GM15510 (cell line): ENCODE data around the gene PLET1.

ENCODE experiments used
- POLR2A ChIP-seq: IDR thresholded peaks from 3 replicates; pipeline ENCODE4 v1.6.1; 2011; ENCODE audit warnings: borderline replicate concordance; ENCODE audit not compliant: insufficient read length; ENCODE audit errors: extremely low read depth

The PLET1 gene, protein sequence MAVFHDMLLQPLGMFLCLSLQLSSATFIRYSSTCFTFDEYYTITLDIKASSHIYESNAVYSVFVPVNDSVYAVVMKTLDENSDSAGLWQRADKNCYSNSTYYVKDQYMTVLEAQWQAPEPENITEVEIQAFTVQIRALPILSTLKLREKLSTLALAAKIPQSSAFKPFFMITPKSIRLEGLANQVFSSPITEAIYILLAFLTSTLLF

DNA sequence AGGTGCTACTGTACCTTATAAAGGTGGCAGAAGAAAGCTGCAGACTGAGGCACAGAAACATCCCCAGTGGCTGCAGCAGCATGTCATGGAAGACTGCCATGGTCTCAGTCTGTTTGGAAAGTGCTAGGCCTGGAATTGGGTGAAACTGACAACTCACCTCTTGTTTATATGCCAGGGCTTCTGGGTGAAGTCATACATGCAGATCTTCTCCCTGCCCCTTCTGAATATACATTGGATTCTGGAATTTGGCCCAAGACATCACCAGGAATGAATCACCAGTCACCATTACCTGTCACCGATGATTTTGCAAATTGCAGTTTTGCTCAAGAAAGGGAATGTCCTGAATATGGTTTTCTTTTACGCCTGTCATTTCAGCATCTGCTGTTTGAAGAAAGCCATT lies at the start of gene PLET1:
PLET1 (minus strand) TSS at position 371 of the 400 bp plus-strand sequence; CDS start at position 100, 271 bp downstream.
- no peak for TF ChIP-seq POLR2A

DNA sequence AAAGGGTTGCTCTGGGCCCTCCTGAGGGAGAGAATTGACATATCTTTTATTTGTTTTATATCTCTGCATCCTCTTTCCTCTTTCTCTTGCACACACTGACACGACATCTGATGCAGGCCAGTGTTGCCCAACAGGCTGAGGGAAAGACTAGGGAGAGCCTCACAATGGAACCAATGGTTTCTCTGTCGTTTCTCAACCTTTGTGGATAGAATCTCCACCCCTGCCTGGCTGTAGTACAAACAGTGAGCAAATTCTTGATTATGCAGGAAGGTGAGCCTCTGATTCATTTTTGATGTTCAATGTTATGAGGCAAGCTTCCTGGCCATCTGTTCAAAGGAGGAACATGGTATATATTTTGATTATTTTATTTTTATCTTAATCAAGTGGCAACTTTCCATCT lies 49.8 kb upstream of the PLET1 start:
- no peak for TF ChIP-seq POLR2A

DNA sequence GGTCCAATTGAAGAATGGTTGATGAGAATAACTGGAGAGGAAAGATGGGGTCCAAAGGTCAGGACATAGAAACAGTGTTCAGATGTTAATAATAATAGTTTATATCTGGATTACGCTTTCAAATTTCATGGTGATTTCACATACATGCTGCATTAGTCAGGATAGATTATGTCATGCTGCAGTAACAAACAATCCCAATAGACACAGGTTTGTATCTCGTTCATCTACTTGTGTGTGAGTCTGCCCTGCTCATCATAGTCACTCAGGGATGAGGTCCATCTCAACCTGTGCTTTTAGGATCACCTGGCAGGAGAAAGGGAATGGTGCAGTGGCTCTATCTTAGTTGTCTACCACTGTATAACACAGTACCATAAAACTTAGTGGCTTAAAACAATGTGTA lies 48.0 kb upstream of the PLET1 start:
- TF ChIP-seq POLR2A = no peak

DNA sequence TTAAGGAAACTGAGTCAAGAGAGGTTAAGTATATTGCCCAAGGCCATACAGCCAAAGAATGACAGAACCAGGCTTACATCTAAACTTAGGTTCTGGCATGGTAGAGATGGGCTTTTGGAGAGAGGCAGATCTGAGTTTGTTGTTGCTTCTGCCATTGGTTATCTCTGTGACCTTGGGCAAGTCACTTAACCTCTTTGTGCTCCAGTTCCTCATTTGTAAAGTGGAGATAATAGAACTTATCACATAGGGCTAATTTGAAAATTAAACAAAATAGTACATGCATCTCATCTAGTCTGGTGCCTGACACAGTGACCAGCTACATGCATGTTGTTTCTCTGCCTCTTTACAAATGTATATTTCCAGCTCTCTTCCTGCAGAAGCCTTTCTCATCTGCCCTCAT lies 47.0 kb upstream of the PLET1 start:
- no peak for TF ChIP-seq POLR2A

DNA sequence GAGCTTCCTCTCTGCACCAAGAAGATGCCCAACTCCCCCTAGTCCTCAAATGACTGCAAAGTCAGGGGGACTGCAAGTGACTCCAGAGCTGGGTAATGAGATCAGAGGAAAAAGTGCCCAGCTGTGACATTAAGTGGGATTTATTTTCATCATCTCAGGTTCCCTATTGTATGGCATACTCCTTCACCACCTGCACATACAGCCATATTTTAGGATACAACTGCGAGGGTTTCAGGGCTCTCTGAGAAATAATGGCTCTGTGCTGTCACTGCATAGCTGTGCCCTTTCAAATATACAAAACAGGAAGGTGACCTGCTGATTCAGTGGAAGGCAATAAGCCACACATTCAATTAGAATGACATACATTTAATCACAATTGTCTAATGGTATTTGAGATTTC lies 45.6 kb upstream of the PLET1 start:
- TF ChIP-seq POLR2A = no peak

DNA sequence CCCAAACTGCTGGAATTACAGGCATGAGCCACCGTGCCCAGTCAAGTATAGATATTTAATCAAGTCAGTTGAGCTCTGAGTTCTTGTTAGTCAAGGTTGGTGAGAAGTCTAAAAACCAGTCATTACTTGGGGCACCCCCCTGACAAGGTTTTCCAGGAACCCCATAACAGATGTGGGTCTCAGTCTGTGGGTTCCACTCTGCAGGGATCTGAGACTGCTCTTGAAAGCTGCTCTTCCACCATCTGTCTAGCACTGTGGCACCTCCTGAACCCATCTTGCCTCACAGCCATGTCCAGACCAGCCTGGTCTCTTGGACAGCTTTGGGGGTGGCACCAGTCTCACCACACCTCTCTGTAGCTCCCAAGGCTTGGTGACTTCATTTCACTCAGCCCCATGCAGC lies 44.3 kb upstream of the PLET1 start:
- no peak for TF ChIP-seq POLR2A

DNA sequence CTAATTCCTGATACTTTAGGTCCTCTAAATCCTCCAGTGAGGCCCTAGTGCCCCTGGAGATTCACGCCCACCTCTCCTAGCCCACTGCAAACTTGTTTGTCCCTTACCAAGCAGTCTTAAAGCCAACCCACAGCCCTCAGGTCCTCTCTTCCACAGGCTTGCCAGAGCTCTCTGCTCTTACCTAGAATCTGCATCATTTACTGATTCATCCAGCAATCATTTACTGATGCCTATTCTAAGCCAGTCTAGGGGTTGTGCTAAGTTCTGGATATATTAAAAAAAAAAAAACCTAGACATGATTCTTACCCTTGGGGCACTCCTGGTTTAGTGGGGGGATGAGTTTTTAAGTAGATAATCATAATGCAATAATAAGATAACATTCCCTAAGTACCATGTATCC lies 43.0 kb upstream of the PLET1 start:
- TF ChIP-seq POLR2A = no peak

DNA sequence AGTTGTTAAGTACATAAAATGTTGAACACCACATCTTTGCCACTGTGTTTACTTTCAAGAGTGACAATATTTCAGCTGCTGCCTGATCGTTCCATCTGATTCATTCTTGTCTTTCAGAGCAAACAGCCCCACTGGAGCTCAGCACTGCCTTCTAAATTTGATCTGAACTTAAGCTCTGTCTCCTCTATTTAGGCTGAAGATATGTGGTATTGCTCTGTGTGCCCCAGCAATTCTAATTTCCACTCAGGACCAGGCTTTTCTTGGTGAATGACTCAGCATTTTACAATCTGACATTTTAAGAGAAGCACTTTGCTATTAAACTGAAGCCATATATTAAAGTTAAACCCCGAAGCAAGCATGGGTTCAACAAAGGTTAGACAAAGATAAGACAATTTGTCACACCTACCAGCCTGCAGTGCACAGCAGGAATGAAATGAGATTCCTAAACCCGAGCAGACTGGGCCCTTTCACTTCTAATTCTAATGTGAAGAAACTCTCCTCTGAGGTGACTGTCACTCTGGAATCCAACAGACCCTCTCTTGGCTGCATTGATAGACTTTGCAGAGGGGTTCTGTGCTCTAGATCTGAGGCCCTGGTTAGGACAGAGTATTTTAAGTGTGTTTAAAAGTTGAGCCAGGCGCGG lies 41.7 kb upstream of the PLET1 start:
- no peak for TF ChIP-seq POLR2A

DNA sequence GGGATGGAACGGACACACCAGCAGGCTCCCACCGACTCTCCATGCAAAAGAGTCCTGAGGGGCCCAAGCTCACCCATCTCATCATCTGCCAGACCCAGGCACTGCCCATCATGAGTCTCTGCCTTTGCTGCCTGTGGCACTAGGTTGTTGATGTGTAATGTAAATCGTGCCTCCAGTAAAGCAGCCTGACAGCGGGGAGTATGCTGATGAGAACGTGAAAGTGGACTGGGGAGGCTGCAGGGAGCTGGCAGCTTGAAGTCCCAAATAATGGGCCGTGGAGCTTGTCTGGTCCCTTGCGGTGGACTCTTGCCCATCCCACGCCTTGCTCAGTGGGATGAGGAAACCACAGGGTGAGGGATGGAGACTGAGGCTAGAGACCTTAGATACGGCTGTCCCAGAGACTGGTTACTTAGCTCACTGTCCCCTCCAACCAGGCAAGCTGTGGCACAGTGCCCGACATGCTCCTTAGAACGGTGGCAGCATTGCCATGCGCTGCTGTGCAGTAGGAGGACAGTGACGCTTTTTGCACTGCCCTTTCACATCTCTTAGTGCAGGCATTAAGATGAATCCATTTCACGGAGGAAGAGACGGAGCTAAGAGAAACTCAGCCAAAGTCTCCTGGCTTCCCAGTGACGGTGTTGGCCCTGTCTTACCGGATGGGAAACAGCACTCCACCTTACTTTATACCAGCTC lies 39.6 kb upstream of the PLET1 start:
- TF ChIP-seq POLR2A = no peak

DNA sequence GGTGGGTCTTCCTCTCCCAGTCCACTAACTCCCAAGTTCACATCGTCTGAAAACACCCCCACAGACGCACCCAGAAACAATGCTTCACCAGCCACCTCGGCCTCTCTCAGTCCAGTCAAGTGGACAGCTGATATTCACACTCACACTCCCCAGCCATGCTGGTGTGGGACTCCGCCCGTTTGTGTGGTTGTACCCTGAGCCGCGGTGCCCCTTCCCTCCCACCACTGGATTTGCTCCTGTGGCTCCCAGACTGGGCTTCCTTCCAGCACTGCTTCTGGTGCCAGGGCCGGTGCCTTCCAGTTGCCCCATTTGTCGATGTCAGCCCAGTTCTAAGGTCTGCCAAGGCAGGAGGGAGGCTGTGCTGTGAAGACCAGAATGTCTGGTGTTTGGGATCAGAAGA lies 37.9 kb upstream of the PLET1 start:
- TF ChIP-seq POLR2A = no peak

DNA sequence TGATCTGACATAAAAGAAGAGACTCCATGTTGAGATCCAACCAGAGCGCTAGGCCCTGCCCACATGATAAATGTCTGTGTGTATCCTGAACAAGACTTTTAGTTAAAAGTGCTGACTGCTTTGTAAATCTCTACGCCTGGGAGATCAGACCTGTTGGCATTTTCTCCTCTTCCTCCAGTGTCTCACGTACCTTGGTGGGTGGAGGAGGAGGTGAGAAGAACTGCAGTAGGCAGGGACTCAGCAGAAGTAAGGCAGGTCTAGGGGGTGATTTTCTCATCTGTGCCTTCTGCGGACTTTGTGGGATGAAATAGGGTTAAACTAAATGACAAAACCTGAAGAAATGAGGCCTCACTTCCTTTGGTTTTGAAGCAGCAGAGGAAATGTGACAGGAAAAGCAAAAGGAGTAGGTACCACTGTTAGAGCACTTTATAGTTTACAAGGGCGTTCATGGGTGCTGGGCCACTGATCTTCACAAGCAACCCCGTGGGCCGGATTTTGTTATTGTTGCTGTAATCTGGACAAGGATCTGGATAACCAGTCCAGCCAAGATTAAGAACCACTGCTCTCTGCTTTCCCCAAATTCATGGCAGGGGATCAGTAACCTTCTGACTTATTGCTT lies 36.7 kb upstream of the PLET1 start:
- no peak for TF ChIP-seq POLR2A

DNA sequence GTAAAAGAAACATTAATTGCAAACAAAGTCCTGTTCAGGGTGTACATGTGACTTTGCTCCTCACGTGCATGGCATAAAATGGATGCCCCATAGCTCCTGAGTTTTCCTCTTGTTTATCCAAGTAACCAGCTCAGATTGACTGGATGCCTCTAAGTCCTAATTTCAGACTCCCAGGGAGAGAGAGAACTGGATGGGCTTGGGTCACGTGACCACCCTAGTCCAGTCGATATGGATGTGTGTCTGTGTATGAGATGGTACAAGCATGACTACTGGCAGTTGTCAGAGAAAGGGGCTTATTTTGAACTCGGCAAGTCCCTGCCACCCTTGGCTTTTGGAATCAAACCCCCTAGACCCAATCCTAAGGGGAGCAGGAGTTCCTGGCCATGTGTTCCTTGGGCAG lies 35.4 kb upstream of the PLET1 start:
- no peak for TF ChIP-seq POLR2A

DNA sequence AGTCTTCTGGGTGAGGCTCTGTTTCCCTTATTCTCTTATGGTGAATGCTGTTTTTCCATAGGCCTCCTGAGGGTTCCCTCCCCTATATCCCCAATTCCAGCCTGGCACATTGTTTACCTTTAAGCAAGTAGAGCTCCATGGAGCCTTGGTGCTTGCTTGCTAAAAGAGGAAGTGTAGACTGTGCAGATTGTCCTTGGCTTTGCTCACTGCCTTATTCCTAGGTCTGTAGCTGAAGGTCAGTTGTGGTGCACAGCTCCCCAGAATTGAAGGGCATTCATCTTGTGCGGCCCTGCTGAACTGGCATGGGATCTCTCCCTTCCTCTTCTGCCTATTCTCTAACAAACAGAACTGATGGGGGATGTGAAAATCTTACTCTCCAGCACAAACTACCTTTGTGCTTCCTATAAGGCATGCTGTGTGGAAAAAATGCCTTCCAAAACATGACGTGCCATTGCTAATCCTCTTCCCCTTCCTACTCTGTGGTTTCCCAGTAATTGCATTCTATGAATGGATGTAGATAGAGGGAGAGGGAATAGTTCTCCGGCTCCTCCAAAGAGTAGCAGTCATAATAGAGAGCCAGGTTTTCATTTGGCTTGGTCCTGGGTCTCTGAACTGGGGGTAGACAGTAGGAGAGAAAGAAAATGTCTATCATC lies 34.2 kb upstream of the PLET1 start:
- TF ChIP-seq POLR2A = no peak

DNA sequence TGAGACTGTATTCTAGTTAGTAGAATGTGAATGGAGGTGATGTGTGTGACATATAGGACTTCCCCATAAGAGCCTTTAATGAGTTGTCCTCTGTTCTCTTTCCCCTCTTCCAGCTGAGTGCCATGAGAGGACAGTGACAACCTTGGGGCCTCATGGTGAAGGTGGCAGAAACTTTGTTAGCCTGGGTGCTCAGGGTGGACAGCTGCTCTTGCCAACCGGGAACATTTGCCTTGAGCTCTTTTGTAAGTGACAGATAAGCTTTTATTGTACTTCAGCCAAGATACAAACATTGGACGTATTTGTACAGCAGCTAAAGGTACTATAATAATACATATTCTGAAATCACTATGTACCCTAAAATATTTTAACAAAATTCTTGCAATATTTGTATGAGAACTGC lies 33.0 kb upstream of the PLET1 start:
- no peak for TF ChIP-seq POLR2A

DNA sequence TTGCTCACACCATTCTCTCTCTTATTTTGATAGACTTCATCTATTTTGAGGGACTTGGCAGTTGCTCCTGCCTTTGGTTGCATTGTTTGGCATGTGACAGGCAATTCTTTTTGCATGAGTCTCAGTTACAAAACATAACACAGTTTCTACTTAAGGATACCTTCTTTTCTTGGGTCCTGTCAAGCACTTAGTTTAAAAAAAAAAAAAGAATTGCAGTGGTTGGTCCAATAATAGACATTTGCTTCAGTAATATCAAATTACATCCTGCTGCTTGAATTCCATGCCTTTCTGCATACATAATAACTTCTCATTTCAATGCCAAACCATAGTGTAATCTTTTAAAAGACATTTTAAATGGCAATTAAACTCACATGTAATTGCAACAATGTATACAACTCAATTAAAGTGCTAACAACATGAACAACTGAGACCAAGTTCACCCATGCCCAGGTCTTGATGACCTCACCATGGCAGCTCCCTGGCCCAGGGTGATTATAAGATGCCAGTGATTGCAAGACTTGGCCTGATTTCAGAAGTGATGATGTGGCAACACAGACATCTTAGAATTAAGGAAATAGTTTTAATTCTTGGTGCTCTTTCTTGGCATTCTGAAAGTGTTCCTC lies 32.2 kb upstream of the PLET1 start:
- TF ChIP-seq POLR2A = no peak
